Upper lobe of left lung (tissue), 4 donors: ENCODE results near the gene DMAP1.

Experiments
- POLR2A ChIP-seq, 4 donors: fragments of 450-650 bp; IDR thresholded peaks; one replicate each; pipeline ENCODE4 v1.5.1; 2016 to 2017; ENCODE audit warnings: antibody characterized with exemption in 4 of 4, mild to moderate bottlenecking in 2 of 4
- POLR2AphosphoS5 ChIP-seq, 2 donors: sonication (generic); formaldehyde crosslinking; IDR thresholded peaks; one replicate each; pipeline ENCODE4 v1.5.1; 2017; ENCODE audit warnings: antibody characterized with exemption in 2 of 2

DNA sequence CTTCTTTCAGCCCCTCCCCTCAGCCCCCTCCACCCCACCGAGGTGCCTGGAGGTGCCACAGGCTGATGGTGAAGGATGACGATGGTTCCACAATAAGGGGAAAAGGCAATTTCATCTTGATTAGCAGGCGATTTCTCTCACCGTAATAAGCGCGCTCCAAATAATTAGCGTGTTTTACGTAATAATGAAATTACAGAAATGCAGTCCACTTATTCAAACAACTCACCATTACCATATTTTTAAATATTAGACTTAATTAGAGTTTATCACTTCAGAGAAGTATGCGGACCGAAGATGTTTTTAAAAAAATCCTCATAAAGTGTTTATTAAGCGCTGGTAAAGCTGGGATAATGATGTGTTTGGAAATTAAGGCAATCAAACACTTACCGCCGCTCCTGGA lies 14.9 kb downstream of the DMAP1 start:
- no peak for TF ChIP-seq POLR2AphosphoS5 (IDR thresholded peaks at IDR 0.05)
- TF ChIP-seq POLR2A (IDR thresholded peaks at IDR 0.05): no peak
